ENCODE data around the gene UBXN7.

The UBXN7 gene

GRCh38 chr3:196298521-196298920 lies 133.7 kb downstream of the UBXN7 start:
- H3K4me3 ChIP-seq (replicated peaks; ENCODE audit: low read depth, low read length), result no peak overlapping the region
- no peak for TF ChIP-seq CTCF (IDR thresholded peaks at IDR 0.05; ENCODE audit: low read depth, low read length, missing control alignments)
- no peak for DNase-seq (ENCODE audit: extremely low read depth, low read depth)
